GM19438 (cell line): ENCODE results near the gene DDA1.
A peak's percentile ranks its signal among the peaks of the same experiment; 100 is the strongest.
"Not testable (repeated sequence)": the region's sequence is repeated elsewhere in the genome, so short reads cannot be mapped to it uniquely, and the experiment has no call there.

ENCODE experiments used
- ATAC-seq: cut with Tn5 transposase; IDR thresholded peaks from one replicate; pipeline ENCODE4 v1.9.1; 2021; ENCODE audit warnings: low read depth; ENCODE audit not compliant: unreplicated experiment

DDA1 gene

DNA sequence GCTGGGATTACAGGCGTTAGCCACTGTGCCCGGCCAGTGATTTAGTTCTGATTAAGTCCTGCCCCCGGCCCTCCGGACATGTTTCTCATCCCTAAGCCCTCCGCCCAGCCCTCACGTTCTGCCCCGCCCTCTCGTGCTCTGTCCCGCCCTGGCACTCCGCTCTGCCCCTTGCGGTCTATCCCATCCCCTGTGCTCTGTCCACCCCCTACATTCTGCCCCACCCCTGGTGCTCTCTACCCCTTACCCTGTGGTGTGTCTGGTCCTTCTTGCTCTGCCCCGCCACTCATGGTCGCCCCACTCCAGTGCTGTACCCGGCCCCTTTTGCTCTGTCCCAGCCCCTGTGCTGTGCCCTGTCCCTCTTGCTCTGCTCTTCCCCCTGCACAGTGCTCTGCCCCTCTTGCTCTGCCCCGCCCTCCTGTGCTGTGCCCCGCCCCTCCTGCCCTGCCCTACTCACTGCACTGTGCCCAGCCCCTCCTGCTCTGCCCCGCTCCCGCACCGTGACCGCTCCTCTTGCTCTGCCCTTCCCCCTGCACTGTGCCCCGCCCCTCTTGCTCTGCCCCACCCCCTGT is 31.0 kb downstream of the DDA1 start:
- ATAC-seq = no peak

DNA sequence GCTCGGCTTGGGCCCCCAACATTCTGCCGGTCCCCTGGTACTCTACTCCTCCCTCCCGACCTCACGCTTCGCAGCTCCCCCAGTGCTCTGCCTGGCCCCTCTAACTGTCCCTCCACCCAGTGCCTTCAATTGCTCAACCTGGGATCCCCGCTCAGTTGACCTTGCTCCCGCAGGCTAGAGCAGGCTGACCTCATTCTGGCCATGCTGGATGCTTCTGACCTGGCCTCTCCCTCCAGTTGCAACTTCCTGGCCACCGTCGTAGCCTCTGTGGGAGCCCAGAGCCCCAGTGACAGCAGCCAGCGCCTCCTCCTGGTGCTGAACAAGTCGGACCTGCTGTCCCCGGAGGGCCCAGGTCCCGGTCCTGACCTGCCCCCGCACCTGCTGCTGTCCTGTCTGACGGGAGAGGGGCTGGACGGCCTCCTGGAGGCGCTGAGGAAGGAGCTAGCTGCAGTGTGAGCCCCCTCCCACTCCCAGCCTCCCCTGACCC is 31.6 kb downstream of the DDA1 start:
- ATAC-seq = no peak

DNA sequence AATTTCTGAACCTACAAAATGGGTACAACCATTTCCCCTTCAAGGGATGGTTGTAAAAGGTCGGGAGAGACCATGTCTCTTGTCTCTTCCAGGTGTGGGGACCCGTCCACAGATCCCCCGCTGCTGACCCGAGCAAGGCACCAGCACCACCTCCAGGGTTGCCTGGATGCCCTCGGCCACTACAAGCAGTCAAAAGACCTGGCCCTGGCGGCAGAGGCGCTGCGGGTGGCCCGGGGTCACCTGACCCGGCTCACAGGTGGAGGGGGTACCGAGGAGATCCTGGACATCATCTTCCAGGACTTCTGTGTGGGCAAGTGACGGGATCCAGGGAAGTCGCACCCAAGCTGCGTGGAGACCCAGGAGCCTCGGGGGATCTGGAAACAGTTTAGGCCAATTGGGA is 32.0 kb downstream of the DDA1 start:
- no peak for ATAC-seq

DNA sequence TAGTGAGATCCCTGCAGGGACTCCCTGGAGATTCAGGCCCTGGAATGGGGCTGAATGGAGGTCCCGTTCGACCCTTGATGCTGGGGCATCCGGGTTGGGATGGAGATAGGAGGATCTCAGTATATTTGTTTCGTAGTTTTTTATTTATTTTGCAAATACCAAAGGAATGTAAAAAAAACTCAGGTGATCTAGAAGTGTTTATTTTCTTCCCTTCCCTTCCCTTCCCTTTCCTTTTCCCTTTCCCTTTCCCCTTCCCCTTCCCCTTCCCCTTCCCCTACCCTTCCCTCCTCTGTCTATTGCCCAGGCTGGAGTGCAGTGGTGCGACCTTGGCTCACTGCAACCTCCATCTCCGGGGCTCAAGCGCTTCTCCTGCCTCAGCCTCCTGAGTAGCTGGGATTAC is 32.5 kb downstream of the DDA1 start:
- no peak for ATAC-seq

DNA sequence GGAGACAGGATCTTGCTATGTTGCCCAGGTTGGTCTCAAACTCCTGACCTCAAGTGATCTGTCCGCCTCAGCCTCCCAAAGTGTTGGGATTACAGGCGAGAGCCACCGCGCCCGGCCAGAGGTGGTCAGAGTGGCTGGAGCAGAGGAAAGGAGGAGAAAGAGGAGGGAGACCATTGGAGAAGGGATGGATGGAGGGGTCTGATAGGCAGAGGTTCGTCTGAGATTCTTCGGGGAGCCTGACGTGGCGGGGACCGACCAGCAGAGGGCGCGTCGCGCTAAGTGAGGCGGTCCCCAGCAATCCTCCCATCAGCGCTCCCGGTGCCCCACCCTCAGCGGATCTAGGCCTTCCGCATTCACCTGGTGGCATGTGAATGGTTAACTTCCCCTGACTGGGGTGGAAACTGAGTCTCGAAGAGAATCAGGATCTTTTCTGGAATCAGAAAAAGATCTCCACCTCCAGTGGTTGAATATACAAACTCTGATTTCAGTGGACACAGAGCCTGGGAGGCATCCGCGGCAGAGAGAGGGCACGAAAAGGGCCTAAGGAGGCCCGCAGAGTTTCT is 36.8 kb downstream of the DDA1 start:
- no peak for ATAC-seq

DNA sequence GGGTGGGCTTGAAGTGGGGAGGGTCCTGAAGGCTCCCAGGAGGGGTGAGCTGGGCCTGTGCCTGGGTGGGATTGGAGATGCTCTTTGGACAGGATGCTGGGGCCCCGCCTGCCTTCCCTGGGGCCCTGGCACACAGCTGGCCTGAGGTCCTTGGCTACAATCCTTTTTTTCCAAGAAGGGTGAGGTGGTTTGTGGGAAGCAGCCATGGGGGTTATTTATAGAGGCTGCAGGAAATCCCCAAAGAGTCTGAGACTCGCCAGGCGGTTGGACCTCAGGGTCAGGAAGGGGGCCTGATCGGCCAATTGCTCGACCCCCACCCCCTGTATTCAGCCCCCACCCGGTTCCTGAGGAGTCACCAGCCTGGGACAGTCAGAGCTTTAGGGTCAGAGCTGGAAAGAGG is 38.0 kb downstream of the DDA1 start:
- ATAC-seq = no peak

DNA sequence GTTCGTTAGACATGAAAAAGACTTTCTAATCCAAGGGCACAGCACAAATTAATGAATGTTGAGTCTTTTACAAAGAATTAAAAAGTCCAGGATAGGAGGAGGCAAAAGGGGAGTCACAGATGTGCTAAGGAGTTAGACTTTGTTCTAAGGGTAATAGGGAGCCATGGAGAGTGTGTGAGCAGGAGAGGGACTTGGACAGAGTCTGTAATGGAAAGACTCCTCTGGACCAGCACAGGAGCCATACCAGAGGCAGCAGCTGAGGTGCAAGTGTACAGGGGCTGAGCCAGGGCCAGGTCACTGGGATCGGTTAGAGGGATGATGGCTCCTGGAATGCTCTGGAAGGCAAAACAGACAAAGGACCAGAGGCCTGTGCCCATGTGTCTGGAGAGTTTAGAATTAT is 38.5 kb downstream of the DDA1 start:
- ATAC-seq = no peak

DNA sequence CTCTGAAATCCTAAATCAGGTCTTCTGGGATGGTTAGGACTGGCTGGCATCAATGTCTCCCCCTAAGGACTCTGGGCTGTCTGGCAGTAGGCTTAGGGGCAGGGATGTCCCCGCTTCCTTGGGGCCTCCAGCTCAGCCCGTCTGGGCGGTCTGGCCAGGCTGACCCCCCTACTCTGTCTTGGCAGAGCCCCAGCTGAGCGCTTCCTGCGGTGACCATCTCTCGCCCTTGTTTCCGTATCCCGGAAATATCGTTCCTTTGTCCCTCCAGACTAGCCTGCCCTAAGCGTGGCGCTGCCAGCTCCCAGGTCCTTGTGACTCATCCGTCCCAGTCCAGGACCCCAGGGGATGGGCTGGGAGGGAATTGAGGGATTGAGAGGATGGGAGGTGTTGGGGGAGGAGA is 39.3 kb downstream of the DDA1 start:
- no peak for ATAC-seq

DNA sequence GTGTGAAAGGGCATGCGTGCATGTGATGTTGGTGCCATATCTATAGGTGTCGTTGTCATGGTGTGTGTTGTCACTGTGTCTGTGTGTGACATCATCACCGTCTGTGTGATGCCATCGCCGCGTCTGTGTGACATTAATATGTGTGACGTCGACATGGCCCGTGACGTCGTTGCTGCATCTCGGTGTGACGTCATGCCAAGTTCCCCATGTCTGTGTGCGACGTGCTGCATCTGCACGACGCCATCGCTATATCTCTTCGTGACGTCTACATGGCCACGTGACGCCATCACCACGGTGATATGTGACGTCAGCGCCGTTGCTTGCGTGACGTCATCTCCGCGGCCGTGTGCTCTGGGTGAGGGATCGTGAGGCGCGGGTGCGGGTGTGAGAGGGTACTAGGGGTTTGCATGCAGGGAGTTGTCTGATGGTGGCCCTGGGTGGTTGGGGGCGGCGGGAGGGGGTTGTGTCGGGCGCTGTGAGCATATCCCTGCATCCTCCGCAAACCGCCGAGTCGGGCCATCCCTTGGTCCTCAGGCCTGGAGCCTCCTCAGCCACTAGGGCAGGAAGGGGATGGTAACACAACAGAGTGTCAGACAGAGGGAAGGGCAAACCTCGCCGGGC is 42.6 kb downstream of the DDA1 start:
- no peak for ATAC-seq

DNA sequence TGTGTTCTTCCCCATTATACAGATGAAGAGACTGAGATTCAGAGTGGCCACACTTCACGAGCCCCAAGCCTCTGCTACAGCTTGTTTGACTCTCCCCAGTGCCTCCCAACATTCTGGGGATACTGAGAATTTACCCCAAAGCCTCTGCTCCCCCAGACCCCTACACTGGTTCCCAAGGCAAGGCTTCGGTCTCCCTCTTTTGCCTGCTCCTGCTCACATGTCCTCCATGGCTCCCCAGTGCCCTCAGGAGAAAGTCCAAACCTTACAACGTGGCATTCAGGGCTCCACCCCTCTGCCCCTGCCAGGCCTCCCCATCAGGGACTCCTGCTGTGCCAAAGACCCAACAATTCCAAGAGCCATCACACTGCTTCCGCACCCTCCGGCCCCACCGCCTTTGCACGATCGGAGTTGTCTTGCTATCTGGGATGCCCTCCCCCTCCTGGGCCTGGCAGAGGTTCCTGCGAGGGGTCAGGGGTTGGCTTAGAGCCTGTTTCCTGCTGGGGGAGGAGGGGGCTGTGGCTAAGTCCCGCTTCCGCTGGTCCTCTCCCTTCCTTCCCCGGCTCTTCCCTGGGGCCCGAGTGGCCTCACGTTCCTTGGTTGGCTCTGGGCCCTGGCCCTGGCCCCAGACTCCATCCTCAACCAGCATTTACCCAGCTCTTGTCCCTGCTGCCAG is 43.4 kb downstream of the DDA1 start:
- no peak for ATAC-seq

DNA sequence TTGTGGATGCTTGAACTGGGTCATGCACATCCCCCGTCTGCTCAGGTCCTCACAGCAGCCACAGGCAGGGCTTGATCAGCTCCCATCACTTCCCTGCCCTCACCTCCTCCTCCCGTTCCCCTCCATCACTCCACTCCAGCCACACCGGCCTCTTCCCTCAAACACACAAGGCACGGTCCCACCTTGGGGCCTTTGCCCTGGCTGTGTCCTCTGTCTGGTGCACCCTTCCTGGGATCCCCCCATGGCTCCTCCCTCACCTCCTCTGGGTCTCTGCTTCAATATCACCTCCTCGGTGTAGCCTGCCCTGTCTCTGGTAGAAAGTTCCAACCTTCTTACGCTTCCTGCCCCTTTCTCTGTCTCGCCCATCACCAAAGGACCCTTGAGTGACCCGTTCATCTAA is 44.0 kb downstream of the DDA1 start:
- ATAC-seq = no peak

DNA sequence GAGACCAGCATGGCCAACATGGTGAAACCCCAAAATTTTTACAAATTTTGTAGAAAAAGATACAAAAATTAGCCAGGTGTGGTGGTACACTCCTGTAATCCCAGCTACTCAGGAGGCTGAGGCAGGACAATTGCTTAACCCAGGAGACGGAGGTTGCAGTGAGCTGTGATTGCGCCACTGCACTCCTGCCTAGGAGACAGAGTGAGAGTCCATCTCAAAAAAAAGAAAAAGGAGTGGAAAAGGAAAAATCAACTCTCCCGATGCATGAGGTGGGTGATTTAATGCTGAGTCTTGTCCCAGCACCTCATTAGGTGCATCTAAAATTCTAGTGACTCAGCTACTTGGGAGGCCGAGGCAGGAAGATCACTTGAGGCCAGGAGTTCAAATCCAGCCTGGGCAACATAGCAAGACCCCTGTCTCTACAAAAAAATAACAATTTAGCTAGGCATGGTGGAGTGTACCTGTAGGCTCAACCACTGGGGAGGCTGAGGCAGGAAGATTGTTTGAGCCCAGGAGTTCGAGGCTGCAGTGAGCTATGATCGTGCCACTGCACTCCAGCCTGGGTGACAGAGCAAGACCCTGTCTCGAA is 47.8 kb downstream of the DDA1 start:
- no peak for ATAC-seq

DNA sequence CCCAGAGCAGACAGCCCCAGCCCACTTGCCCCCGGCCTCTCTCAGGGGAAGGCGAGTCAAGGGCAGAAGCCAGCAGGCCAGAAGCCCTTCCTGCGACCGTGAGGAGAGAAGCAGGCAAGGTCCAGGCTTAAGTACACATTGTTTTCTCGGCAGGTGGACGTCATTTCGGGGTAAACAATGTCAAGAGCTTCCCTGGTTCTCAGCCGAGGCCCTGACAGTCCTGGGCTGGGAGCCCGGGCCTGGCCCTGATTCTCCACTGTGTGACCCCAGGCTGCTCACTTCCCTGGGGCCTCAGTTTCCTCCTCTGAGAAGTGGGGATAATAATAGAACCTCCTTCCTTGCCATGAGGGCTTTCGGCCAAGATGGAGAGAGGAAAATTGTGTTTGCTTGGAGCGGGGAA is 48.4 kb downstream of the DDA1 start:
- no peak for ATAC-seq

DNA sequence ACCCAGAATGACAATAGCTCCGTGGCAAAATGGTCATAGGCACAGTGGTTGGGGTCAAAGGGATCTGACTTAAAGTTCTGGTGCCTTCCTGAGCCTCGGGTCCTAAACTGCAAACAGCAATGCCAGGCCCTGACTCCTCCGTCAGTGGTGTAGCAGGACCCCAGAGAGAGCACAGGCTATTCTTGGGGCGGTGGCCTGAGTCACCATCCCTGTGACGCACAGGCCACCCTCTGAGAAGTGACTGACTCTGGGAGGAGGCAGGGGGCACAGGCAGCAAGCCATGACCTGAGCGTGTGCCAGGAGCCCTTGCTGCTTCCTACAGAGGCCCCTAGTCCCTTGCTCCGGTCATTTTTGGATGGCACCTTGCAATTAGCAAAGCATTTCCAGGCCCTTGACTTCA is 49.0 kb downstream of the DDA1 start:
- no peak for ATAC-seq

DNA sequence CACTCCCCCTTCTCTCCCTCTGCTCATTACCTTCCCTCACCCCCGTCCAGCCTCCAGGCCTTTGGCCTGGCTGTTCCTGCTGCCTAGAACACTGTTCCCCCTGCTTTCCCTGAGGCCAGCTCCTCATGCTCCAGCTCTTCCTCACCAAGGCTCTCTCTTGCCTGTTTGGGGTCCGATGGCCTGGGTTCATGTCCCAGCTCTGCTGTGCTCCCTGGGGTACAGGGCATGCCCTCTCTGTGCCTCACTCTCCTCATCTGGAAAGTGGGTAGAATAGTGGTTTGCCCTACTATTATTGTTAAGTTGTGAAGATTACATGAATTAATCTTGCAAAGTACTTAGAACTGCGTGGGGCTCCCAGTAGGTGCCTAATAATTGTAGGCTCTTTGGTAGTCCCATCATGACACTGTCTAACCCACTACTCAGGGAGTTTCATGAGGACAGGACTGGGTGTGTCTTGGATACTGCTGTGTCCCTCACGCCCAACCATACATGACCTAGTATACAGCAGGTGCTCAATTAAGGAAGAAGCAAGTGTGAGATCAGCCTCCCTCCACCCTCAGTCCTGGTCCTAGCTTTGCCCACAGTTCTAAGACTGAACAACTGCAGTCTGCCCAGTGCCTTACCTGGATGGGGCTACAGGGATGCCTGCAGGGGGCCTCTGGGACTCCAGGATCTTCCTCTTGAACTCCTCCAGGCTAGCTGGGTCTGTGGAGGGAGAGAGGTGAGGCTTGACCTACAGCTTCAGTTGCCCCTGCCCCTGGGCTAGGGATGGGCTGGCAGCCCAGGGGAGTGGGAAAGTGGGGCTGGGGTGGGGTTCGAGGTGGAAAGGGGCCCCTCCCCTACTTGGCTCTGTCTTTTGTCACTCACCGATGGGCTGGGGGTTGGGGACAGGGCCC is 50.8 kb downstream of the DDA1 start:
- ATAC-seq = no peak

DNA sequence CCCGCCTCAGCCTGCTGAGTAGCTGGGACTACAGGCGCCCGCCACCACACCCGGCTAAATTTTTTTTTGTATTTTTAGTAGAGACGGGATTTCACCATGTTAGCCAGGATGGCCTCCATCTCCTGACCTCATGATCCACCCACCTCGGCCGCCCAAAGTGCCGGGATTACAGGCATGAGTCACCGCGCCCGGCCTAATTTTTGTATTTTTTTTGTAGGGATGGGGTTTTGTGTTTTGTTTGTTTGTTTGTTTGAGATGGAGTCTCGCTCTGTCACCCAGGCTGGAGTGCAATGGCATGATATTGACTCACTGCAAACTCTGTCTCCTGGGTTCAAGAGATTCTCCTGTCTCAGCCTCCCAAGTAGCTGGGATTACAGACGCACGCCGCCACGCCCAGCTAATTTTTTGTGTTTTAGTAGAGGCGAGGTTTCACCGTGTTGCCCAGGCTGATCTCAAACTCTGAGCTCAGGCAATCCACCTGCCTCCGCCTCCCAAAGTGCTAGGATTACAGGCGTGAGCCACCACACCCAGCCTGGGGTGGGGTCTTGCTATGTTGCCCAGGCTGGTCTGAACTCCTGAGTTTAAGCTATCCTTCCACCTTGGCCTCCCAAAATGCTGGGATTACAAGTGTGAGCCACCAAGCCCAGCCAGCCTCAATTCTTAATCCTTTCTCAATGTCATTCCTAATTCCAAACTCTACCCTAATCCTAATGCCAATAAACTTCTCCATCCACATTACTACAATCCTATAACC is 54.7 kb downstream of the DDA1 start:
- ATAC-seq = not testable (repeated sequence)

DNA sequence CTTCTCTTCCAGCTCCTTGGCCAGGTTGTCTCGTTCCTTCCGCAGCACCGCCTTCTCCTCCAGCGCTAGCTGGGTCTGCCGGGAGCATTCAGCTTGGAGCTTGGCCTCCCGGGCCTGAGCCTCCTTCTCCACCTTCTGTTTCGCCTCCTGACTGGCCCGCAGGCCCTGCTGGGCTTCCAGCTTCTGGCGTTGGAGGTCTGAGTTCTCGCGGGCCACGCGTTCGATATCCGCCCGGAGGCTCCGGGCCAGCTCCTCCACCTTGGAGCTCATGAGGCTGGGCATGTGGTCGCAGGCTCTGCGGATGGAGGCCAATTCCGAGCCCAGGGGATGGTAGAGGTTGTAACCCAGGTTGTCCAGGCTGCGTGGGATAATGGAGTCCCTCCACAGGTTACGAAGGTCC is 56.0 kb downstream of the DDA1 start:
- no peak for ATAC-seq

DNA sequence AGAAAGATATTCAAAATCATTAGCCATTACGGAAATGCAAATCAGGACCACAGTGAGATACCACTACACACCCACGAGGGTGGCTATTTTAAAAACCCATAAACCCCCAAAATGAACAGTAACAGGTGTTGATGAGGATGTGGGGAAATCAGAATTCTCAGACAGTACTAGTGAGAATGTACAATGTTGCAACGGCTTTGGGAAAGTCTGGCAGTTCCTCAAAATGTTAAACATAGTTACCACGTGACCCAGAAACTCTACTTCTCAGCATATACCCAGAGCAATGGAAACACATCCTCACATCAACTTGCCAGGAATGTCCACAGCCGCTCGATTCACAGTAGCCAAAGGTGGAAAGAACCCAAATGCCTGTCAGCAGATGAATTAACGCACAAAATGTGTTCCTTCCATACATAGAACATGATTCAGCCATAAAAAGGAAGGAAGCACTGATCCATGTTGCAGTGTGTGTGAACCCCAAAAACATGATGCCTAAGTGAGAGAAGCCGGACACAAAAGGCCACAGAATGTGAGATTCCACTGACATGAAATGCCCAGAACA is 60.7 kb downstream of the DDA1 start:
- peak; percentile 79 for ATAC-seq
